Lower lobe of right lung (tissue), 2 donors: ENCODE results near the gene PCGF3. TPM values are rescaled to one million over a fixed set of nuclear protein-coding genes. Genes with fewer than 3 reads are reported as not detected.

Experiments
- ATAC-seq, 2 donors: fragments of 200-7000 bp; cut with Tn5 transposase; one replicate each; pipeline ENCODE4 v1.9.1; 2020 to 2022; ENCODE audit warnings: mild to moderate bottlenecking in 2 of 2, moderate library complexity in 2 of 2
- DNase-seq: peaks from one replicate; pipeline ENCODE4 v3.0.0-alpha.2; 2020
- H3K27ac ChIP-seq: fragments of 200-600 bp; one replicate; pipeline ENCODE4 v1.8.0; 2022
- H3K27me3 ChIP-seq: fragments of 200-600 bp; one replicate; pipeline ENCODE4 v1.8.0; 2022; ENCODE audit warnings: low read depth
- H3K36me3 ChIP-seq: fragments of 200-600 bp; one replicate; pipeline ENCODE4 v1.8.0; 2022; ENCODE audit warnings: mild to moderate bottlenecking
- H3K4me1 ChIP-seq: fragments of 200-600 bp; one replicate; pipeline ENCODE4 v1.8.0; 2022
- H3K4me3 ChIP-seq: fragments of 200-600 bp; one replicate; pipeline ENCODE4 v1.8.0; 2022; ENCODE audit warnings: mild to moderate bottlenecking
- H3K9me3 ChIP-seq: fragments of 200-600 bp; one replicate; pipeline ENCODE4 v1.8.0; 2022
- intact Hi-C: fragments of 100-400 bp; cut with DNase I; formaldehyde crosslinking; loops from one replicate; pipeline ENCODE4 v1.11.0; 2022
- total RNA-seq: library from RNA; stranded (reverse); fragmentation: NEBNext Ultra II Directional; extraction: Animal tissue kit (Norgen Biotek cat#: 25700); gene quantifications from one replicate; pipeline ENCODE4 v1.2.1, GENCODE V29; 2021
- TF ChIP-seq, protein P1 (sequence below): fragments of 200-600 bp; IDR thresholded peaks from one replicate; pipeline ENCODE4 v1.8.0; 2022; ENCODE audit warnings: antibody characterized with exemption, mild to moderate bottlenecking
- donor health status: DM: no; HTN: yes; CAD: no; lungs with severe emphysema.

Gene PCGF3
- total RNA-seq, 1 donor from 2014 or later, result 44.8 TPM

DNA sequence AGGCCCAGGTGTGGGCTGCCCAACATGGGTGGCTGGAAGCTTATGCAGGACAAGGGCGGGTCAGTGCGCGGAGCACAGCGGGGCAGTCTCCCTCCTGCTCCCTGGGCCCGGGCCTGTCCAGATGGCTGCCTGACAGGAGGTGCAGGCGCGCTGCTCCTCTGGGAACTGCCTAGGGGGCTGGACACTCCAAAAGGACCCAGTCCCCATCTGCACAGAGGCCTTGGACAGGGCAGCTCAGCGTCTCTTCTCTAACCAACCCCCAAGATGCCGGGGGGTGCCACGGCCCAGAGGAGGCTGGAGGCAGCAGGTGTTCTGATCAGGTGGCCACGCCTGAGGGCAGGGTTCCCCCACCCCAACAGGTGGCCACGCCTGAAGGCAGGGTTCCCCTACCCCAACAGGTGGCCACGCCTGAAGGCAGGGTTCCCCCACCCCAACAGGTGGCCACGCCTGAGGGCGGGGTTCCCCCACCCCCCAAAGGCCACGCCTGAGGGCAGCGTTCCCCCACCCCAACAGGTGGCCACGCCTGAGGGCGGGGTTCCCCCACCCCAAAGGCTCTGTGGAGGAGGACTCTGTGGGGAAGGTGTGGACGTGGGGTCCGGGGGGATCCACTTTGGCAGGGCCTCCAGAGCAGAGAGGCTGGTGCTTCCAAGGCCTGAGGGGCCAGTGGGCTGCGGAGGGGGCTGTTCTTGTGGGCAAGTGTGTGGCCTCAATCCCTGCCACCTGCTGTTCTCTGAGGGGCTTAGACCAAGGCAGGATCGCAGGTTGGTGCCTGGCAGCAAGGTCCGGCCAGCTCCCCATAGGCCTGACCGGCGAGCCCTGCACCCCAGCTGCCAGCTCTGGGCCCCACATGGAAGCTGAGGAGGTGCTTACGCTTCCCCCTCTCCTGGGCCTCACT is 84.2 kb downstream of the PCGF3 start:
- no peak overlapping the region for H3K27ac ChIP-seq
- peaks cover 81% of the 10 kb centered on the region for H3K27me3 ChIP-seq
- H3K4me1 ChIP-seq, result peaks cover 35% of the 10 kb centered on the region
- intact Hi-C loops, result no loop called here
- no peaks in the 10 kb centered on the region for H3K9me3 ChIP-seq
- H3K4me3 ChIP-seq, result no peak overlapping the region
- no peak for ATAC-seq
- TF ChIP-seq, protein P1, sequence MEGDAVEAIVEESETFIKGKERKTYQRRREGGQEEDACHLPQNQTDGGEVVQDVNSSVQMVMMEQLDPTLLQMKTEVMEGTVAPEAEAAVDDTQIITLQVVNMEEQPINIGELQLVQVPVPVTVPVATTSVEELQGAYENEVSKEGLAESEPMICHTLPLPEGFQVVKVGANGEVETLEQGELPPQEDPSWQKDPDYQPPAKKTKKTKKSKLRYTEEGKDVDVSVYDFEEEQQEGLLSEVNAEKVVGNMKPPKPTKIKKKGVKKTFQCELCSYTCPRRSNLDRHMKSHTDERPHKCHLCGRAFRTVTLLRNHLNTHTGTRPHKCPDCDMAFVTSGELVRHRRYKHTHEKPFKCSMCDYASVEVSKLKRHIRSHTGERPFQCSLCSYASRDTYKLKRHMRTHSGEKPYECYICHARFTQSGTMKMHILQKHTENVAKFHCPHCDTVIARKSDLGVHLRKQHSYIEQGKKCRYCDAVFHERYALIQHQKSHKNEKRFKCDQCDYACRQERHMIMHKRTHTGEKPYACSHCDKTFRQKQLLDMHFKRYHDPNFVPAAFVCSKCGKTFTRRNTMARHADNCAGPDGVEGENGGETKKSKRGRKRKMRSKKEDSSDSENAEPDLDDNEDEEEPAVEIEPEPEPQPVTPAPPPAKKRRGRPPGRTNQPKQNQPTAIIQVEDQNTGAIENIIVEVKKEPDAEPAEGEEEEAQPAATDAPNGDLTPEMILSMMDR, result no peak
- DNase-seq, result peak; percentile 42
- H3K36me3 ChIP-seq, result no peaks in the 10 kb centered on the region

DNA sequence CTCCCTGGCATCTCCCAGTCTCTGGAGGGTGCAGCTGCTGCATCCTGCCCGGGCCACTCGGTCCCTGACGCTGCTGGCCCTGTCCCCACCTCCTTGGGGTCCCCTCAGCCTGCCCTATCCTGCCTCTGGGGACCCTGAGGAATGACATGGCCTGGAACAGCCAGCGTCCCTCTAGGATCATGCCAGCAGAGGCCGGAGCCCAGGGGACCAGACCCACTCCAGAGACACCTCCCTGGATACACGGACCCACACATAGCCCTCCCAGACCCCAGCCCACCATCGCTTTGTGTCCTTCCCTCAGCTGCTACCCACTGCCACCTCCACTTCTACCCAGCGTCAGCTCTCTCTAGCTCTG is 84.8 kb downstream of the PCGF3 start:
- TF ChIP-seq, protein P1, result no peak
- Histone ChIP-seq H3K27me3 (peaks cover 81% of the 10 kb centered on the region), H3K36me3 (no peaks in the 10 kb centered on the region), H3K4me1 (peaks cover 38% of the 10 kb centered on the region), H3K9me3 (no peaks in the 10 kb centered on the region), H3K27ac (no peak overlapping the region), H3K4me3 (no peak overlapping the region)
- intact Hi-C loops, result no loop called here
- no peak for ATAC-seq
- DNase-seq, result peak; percentile 30

DNA sequence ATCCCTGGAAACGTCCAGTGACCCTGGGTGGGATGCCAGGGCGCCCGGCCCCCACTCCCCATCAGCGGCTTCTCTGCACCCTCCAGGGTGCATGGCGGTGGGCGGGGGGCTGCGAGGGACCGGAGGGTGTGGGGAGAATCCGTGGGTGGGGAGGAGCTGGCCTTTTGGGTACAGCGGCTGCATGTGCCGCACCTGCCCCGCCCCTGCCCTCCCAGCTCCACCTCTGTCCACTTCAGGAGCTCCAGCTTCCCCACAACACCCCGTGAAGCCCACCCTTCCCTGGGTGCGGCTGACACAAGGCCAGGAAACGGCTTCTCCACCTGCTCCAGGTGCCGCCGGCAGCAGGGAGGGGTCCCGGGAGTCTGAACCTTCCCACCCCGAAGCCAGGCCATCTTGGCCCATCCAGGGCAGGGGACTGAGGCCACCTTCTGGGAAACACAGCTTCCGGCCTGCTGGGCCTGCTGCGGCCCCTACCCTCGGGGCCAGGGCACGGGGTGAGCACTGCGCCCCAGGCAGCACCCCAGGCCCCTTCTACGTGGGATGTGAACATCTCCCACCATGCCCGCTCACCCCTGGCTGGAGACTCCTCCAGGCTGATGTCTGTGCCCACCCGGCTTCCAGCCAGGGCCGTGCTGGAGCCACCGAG is 85.7 kb downstream of the PCGF3 start:
- Histone ChIP-seq H3K4me1 (peaks cover 30% of the 10 kb centered on the region), H3K4me3 (no peak overlapping the region), H3K27ac (no peak overlapping the region), H3K27me3 (peaks cover 81% of the 10 kb centered on the region), H3K36me3 (no peaks in the 10 kb centered on the region), H3K9me3 (no peaks in the 10 kb centered on the region)
- DNase-seq (peak; percentile 28), ATAC-seq (no peak)
- intact Hi-C loops, result no loop called here
- TF ChIP-seq, protein P1, result no peak

DNA sequence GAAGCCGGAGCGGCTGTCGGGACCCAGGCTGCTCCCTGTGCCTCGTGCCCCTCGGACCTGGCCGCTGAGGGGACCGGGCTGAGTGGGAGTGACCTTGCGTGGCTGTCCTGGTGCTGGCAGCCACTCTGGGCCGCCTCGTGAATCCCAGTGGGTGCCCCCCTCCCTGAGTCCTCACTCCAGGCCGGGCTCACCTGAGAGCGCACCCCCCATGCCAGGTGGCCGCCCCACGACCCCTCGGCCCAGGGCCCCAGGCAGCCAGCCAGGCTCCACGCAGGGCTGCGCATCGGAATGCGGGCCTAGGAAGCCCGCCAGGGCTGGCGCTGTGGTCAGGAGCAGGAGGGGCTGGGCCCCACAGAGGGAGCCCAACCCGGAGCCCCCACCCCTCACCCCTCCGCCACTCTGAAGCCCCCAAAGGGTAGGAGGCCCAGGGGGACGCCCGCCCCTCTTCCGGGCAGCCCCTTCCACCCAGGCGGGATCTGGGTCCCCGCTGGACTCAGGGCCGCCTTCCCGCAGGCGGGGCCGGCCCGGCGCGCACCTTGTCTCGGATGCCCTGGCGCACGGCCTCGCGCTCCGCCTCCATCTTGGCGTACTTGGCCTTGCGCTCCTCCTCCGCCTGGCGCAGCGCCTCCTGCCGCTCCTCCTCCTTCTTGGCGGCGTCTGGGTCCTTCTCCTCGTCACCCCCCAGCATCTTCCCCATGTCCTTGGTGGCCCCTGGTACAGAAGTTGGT is 86.4 kb downstream of the PCGF3 start:
- DNase-seq (peak; percentile 60), ATAC-seq (peak; percentile 37 to 58)
- Histone ChIP-seq H3K9me3 (no peaks in the 10 kb centered on the region), H3K27me3 (peaks cover 76% of the 10 kb centered on the region), H3K4me3 (peak overlapping the region; percentile 27), H3K27ac (no peak overlapping the region), H3K36me3 (no peaks in the 10 kb centered on the region), H3K4me1 (peaks cover 23% of the 10 kb centered on the region)
- TF ChIP-seq, protein P1, result no peak
- intact Hi-C loops, result no loop called here

DNA sequence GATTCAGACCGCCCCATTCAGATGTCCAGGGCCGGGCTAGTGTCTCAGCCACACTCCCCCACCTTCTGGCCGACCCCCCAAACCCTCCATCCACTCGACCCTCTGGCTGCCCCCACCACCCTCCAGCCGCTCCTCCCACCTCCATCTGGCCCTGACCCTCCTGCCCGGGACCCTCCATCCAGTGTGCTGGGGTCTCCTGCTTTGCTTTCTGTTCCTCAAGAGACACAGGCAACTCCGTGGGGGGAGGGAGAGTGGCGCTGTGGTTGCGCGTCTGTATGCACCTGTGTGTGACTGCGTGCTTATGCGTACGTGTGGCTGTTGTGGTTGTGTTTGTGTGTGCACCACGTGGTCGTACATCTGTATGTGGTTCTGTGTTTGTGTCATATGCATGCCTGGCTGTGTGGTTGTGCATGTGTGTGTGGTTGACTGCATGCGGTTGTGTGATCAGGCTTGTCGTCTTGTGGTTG is 87.0 kb downstream of the PCGF3 start:
- Histone ChIP-seq H3K4me3 (peak overlapping the region; percentile 27), H3K27me3 (peaks cover 73% of the 10 kb centered on the region), H3K27ac (no peak overlapping the region), H3K4me1 (peaks cover 19% of the 10 kb centered on the region), H3K36me3 (no peaks in the 10 kb centered on the region), H3K9me3 (no peaks in the 10 kb centered on the region)
- intact Hi-C loops, result no loop called here
- TF ChIP-seq, protein P1, result no peak
- ATAC-seq (no peak), DNase-seq (peak; percentile 40)
